Gastroesophageal sphincter (tissue), 4 donors: Measurements from ENCODE around the gene MARCHF4. TPM values are rescaled to one million over a fixed set of nuclear protein-coding genes. Genes with fewer than 3 reads are reported as not detected.

Source experiments
- ATAC-seq: fragments of 150-250 bp; one replicate; pipeline ENCODE4 v1.9.1; 2016; ENCODE audit warnings: mild to moderate bottlenecking, moderate library complexity
- H3K27ac ChIP-seq, 4 donors: fragments of 200-600 bp; sonication (generic) in 3 of 4; 1 replicate in 3 of 4; 2 replicates in 1 of 4; pipeline ENCODE4 v1.5.1; 2016 to 2019
- H3K27me3 ChIP-seq: fragments of 200-600 bp; sonication (generic); one replicate; pipeline ENCODE4 v1.5.1; 2019
- H3K36me3 ChIP-seq, 2 donors: fragments of 200-600 bp; sonication (generic); one replicate each; pipeline ENCODE4 v1.5.1; 2019; ENCODE audit warnings: control low read depth in 1 of 2
- H3K4me1 ChIP-seq, 3 donors: fragments of 200-600 bp; sonication (generic); 1 replicate in 2 of 3; 2 replicates in 1 of 3; pipeline ENCODE4 v1.5.1; 2016 to 2019; ENCODE audit warnings: control low read depth in 2 of 3
- H3K4me3 ChIP-seq, 2 donors: fragments of 200-600 bp; sonication (generic); one replicate each; pipeline ENCODE4 v1.5.1; 2019; ENCODE audit warnings: mild to moderate bottlenecking in 1 of 2, moderate library complexity in 1 of 2
- H3K9me3 ChIP-seq, 3 donors: fragments of 200-600 bp; sonication (generic); one replicate each; pipeline ENCODE4 v1.5.1; 2017 to 2019; ENCODE audit warnings: control low read depth in 2 of 3
- EP300 ChIP-seq: sonication (generic); formaldehyde crosslinking; IDR thresholded peaks from one replicate; pipeline ENCODE4 v1.6.1; 2017; ENCODE audit warnings: antibody characterized with exemption, mild to moderate bottlenecking
- POLR2A ChIP-seq, 2 donors: fragments of 450-650 bp; IDR thresholded peaks; one replicate each; pipeline ENCODE4 v1.6.1; 2017; ENCODE audit warnings: antibody characterized with exemption in 2 of 2, mild to moderate bottlenecking in 2 of 2, moderate library complexity in 1 of 2
- POLR2AphosphoS5 ChIP-seq: sonication (generic); formaldehyde crosslinking; IDR thresholded peaks from one replicate; pipeline ENCODE4 v1.6.1; 2017; ENCODE audit warnings: antibody characterized with exemption
- WGBS, 2 donors: methylation state at CpG; one replicate each; pipeline ENCODE4 v1.1.5; 2018; ENCODE audit warnings: low coverage in 1 of 2; 5-methylcytosine and 5-hydroxymethylcytosine counted together
- total RNA-seq, 4 donors: library from RNA; depleted of rRNA; stranded (reverse); fragments of >200 nt; gene quantifications; one replicate each; pipeline ENCODE4 v1.1.0, GENCODE V29; 2016
- TF ChIP-seq, protein P1 (sequence below), 4 experiments: fragments of 200-600 bp in 2 of 4; fragments of 450-650 bp in 2 of 4; sonication (generic) in 1 of 4; IDR thresholded peaks; one replicate each; pipeline ENCODE4 v1.5.1; 2017 to 2019; ENCODE audit warnings: antibody characterized with exemption in 4 of 4, mild to moderate bottlenecking in 2 of 4, moderate library complexity in 2 of 4

MARCHF4 gene
- total RNA-seq, 4 donors from 2014 or later = not detected

DNA sequence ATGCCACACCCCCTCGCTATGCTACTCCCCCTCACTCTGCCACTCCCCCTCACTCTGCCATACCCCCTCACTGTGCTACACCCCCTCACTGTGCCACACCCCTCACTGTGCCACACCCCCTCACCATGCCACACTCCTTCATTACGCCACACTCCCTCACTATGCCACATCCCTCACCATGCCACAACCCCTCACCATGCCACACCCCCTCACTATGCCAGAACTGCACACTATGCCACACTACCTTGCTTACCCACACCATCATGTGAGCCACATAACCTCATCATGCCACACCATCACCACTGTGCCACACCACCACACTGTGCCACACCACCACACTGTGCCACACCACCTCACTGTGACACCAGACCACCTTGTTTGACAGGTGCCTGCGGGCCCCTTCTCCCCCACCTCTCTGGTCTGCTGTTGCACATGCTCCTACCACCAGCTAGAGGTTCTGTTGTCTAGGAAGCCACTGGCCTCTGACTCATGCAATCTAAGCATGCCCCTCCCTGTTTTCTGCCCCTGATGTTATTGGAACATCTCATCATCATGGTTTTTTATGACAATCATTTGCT lies 22.0 kb downstream of the MARCHF4 start:
- Histone ChIP-seq H3K4me3 (no peak overlapping the region), H3K4me1 (no peaks in the 10 kb centered on the region), H3K27me3 (peaks cover 9% of the 10 kb centered on the region), H3K9me3 (no peaks in the 10 kb centered on the region), H3K27ac (no peak overlapping the region), H3K36me3 (no peaks in the 10 kb centered on the region)
- TF ChIP-seq POLR2AphosphoS5 (no peak), POLR2A (IDR thresholded peaks at IDR 0.05) (no peak), EP300 (no peak)
- TF ChIP-seq, protein P1, sequence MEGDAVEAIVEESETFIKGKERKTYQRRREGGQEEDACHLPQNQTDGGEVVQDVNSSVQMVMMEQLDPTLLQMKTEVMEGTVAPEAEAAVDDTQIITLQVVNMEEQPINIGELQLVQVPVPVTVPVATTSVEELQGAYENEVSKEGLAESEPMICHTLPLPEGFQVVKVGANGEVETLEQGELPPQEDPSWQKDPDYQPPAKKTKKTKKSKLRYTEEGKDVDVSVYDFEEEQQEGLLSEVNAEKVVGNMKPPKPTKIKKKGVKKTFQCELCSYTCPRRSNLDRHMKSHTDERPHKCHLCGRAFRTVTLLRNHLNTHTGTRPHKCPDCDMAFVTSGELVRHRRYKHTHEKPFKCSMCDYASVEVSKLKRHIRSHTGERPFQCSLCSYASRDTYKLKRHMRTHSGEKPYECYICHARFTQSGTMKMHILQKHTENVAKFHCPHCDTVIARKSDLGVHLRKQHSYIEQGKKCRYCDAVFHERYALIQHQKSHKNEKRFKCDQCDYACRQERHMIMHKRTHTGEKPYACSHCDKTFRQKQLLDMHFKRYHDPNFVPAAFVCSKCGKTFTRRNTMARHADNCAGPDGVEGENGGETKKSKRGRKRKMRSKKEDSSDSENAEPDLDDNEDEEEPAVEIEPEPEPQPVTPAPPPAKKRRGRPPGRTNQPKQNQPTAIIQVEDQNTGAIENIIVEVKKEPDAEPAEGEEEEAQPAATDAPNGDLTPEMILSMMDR (IDR thresholded peaks at IDR 0.05) = no peak
- peak; percentile 41 for ATAC-seq
- 90 to 91% methylated on average over 2 to 3 of the region's 3 CpGs for WGBS, 2 donors

DNA sequence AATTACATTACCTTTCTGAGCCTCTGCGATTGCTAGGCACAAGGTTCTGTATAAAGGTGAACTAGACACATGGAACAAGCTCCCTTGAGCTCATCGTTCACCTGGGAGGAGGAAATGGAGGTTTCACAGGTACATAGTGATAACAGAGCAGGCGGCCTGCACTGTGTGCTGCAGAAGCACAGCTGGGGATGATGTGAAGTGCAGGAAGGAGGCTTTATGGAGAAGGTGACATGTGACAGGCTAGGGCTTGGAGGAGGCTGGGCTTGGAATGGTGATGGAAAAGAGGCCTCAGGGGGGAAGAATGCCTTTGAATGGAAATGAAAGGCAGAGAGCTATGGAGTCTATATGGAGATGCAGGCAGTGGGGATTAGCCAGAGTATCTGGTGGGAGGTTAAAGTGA lies 22.9 kb downstream of the MARCHF4 start:
- H3K9me3 ChIP-seq = no peaks in the 10 kb centered on the region
- H3K27ac ChIP-seq = no peak overlapping the region
- no peak for ATAC-seq
- no peak overlapping the region for H3K4me3 ChIP-seq
- H3K36me3 ChIP-seq = no peaks in the 10 kb centered on the region
- H3K27me3 ChIP-seq = peaks cover 5% of the 10 kb centered on the region
- WGBS, 2 donors = 56 to 58% methylated on average over 3 of the region's 3 CpGs
- no peak for TF ChIP-seq POLR2AphosphoS5
- no peak for TF ChIP-seq POLR2A (IDR thresholded peaks at IDR 0.05)
- no peak for TF ChIP-seq EP300
- TF ChIP-seq, protein P1 (IDR thresholded peaks at IDR 0.05) = no peak
- no peaks in the 10 kb centered on the region for H3K4me1 ChIP-seq

DNA sequence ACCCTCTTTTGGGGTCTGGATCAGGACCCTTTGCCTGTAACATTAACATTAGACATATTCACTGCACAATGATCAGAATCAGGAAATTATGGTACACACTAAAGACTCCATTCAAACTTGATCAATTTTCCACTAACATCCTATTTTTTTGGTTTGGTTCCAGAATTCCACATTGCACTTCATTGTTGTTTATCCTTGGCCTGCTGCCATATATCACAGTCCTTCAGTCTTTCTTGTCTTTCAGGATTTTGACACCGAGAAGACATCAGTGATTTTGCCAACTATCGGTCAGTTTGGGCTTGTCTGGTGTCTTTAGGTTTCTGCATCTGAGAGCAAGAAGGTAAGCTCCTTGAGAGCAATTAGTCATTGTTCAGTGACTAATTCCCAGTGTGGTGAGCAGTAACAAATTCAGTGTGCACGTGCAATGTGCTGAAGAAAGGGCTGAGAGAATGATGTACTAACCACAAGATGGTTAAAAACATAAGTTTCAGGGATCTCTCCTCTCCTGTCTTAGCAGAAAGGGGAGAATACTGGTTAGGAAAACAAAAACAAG lies 23.5 kb downstream of the MARCHF4 start:
- TF ChIP-seq, protein P1 (IDR thresholded peaks at IDR 0.05) = no peak
- TF ChIP-seq POLR2A (IDR thresholded peaks at IDR 0.05) (no peak), POLR2AphosphoS5 (no peak), EP300 (no peak)
- Histone ChIP-seq H3K4me1 (no peaks in the 10 kb centered on the region), H3K36me3 (no peaks in the 10 kb centered on the region), H3K27me3 (peaks cover 5% of the 10 kb centered on the region), H3K4me3 (no peak overlapping the region), H3K9me3 (no peaks in the 10 kb centered on the region), H3K27ac (no peak overlapping the region)
- WGBS, 2 donors = 39 to 55% methylated on average over 3 of the region's 3 CpGs
- no peak for ATAC-seq

GRCh38 chr2:216346781-216347180 lies 25.5 kb downstream of the MARCHF4 start:
- H3K27me3 ChIP-seq = peaks cover 5% of the 10 kb centered on the region
- H3K4me1 ChIP-seq = no peaks in the 10 kb centered on the region
- H3K9me3 ChIP-seq = no peaks in the 10 kb centered on the region
- ATAC-seq = no peak
- WGBS, 2 donors = 58 to 60% methylated on average over 1 to 2 of the region's 3 CpGs
- no peak overlapping the region for H3K27ac ChIP-seq
- TF ChIP-seq, protein P1 (IDR thresholded peaks at IDR 0.05) = no peak
- TF ChIP-seq EP300 = no peak
- no peak for TF ChIP-seq POLR2AphosphoS5
- no peak for TF ChIP-seq POLR2A (IDR thresholded peaks at IDR 0.05)
- H3K36me3 ChIP-seq = no peaks in the 10 kb centered on the region
- H3K4me3 ChIP-seq = no peak overlapping the region

GRCh38 chr2:216345846-216346245 lies 26.4 kb downstream of the MARCHF4 start:
- H3K27me3 ChIP-seq = peaks cover 5% of the 10 kb centered on the region
- WGBS, 2 donors = 55 to 92% methylated on average over 2 of the region's 3 CpGs

More at GRCh38 chr2:216345846-216346245, 26.4 kb downstream of the MARCHF4 start:
- Histone ChIP-seq H3K4me1 (peaks cover 0 to 7% (median under 1%) of the 10 kb centered on the region in 3 donors), H3K9me3 (no peaks in the 10 kb centered on the region), H3K27ac (no peak overlapping the region), H3K4me3 (no peak overlapping the region), H3K36me3 (no peaks in the 10 kb centered on the region)
- TF ChIP-seq POLR2AphosphoS5 (no peak), EP300 (no peak), POLR2A (IDR thresholded peaks at IDR 0.05) (no peak)
- TF ChIP-seq, protein P1 (IDR thresholded peaks at IDR 0.05) = no peak
- no peak for ATAC-seq
